Measurements from ENCODE around the gene USP13.

USP13 gene

DNA sequence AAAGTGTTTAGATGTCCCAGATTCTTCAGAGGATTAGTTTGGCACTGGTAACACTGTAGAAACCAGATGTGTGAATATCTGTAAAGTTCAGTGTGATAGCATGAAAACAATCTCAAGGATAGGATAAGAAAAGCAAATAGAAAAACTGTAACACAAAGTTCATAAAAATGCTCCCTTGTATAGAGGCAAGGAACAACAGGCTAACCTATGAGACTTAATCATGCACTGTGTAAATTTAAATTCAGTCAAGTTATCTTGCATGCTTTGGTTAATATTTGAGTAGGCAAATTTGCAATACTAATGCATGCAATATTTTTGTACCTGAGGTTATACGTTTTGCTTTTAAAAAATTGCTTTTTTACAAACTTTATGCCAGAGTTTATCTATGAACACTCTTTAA is 144.4 kb downstream of the USP13 start:
- TF ChIP-seq, protein P1, sequence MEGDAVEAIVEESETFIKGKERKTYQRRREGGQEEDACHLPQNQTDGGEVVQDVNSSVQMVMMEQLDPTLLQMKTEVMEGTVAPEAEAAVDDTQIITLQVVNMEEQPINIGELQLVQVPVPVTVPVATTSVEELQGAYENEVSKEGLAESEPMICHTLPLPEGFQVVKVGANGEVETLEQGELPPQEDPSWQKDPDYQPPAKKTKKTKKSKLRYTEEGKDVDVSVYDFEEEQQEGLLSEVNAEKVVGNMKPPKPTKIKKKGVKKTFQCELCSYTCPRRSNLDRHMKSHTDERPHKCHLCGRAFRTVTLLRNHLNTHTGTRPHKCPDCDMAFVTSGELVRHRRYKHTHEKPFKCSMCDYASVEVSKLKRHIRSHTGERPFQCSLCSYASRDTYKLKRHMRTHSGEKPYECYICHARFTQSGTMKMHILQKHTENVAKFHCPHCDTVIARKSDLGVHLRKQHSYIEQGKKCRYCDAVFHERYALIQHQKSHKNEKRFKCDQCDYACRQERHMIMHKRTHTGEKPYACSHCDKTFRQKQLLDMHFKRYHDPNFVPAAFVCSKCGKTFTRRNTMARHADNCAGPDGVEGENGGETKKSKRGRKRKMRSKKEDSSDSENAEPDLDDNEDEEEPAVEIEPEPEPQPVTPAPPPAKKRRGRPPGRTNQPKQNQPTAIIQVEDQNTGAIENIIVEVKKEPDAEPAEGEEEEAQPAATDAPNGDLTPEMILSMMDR (IDR thresholded peaks at IDR 0.05; ENCODE audit: control insufficient read depth, extremely low read depth, insufficient read depth): no peak
- no peak for DNase-seq (ENCODE audit: low read depth)
- no peak overlapping the region for H3K4me3 ChIP-seq (ENCODE audit: low read depth, low read length)

DNA sequence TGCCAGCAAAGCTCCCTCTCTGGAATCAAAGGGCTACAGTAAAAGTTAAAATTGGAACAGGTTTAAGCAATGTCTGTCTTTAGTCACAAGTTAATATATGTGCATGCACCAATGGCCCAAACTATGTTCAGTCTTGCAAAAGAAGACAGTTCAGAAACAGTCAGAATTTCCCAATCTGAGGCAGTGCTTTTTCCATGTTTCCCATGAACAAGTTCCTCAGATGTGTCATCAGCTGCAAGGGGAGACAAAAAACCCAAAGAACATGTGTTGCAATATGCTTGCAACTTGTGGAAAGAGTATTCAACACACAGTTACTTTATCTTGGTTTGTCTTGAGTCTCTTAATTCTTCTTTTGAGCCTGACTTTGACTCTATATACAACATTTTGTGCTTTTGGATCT is 148.4 kb downstream of the USP13 start:
- H3K4me3 ChIP-seq (ENCODE audit: low read depth, low read length): no peak overlapping the region
- DNase-seq (ENCODE audit: low read depth): no peak
- TF ChIP-seq, protein P1 (IDR thresholded peaks at IDR 0.05; ENCODE audit: control insufficient read depth, extremely low read depth, insufficient read depth): no peak

DNA sequence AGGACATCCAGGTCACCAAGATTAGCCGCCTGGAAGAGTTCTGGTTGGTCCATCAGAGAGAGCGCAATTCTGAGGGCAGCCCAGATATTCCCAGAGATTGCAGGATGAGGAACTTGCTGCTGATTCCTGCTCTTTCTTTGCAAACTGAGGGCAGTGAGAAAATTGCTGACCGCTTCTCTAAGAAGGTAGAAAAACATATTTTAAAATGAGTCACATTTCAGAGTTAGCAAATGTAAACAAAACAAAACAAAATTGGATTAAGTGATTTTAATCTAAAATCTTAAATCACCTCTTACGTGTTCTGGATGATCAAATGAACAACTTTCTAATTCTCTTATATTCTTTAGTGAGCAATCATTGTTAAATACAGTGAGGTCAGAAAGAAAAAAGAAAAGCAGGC is 149.0 kb downstream of the USP13 start:
- DNase-seq (ENCODE audit: low read depth): no peak
- TF ChIP-seq, protein P1 (IDR thresholded peaks at IDR 0.05; ENCODE audit: control insufficient read depth, extremely low read depth, insufficient read depth): no peak
- no peak overlapping the region for H3K4me3 ChIP-seq (ENCODE audit: low read depth, low read length)

DNA sequence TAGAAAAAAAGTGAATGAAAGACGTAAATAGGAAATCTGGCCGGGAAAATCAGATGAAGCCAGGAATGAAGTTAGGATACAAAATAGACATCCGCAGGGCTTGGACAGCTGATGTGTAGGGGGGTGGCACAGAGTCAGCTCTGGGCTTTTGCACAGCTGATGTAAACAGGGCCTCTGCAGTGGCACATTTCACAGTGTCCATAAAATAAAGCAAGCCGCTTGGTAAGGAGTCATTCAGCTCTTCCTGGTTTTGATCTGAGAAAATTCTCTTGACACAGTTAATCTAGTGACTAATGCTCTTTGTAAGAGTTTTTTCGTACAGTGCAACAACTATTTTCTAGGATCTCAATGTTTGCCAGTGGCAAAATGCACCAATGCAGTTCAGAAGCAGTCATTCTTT is 153.3 kb downstream of the USP13 start:
- no peak overlapping the region for H3K4me3 ChIP-seq (ENCODE audit: low read depth, low read length)
- TF ChIP-seq, protein P1 (IDR thresholded peaks at IDR 0.05; ENCODE audit: control insufficient read depth, extremely low read depth, insufficient read depth): no peak
- no peak for DNase-seq (ENCODE audit: low read depth)

DNA sequence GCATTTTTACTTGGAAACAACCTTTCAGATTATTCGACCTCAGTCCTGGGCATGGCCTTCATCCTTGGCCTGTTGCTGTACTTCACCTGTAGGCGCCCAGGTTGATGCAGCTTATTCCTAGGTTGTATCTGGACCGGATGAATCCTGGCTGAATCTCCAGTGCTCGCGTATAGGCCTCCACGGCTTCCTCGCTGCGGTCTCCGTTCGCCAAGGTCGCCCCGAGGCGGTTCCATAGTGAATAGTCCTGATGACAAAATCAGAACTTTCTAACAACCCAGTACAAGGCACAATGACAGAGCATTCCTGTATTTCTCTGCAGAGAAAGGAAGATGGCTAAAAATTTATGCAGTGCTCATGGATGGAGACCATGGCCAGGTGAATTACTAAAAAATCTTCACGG is 154.7 kb downstream of the USP13 start:
- H3K4me3 ChIP-seq (ENCODE audit: low read depth, low read length): no peak overlapping the region
- DNase-seq (ENCODE audit: low read depth): no peak
- TF ChIP-seq, protein P1 (IDR thresholded peaks at IDR 0.05; ENCODE audit: control insufficient read depth, extremely low read depth, insufficient read depth): no peak

DNA sequence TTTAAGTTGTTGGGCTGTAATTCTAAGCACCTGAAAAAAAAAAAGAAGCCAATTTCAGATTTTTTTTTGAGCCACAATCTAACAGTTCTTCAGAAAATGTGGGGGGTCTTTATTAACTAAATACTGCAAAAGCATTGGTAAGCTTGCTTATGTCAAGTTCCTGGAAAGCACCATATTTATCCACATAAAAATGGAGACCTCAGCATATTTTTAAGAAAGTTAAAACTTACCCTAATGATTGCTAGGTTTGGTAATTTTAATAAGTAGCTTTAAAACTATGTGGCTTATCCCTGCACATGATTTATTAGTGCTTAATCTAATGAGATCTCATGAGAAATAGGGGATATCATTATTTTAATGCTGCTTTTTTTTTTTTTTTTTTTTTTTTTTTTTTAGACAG is 156.8 kb downstream of the USP13 start:
- TF ChIP-seq, protein P1 (IDR thresholded peaks at IDR 0.05; ENCODE audit: control insufficient read depth, extremely low read depth, insufficient read depth): no peak
- no peak overlapping the region for H3K4me3 ChIP-seq (ENCODE audit: low read depth, low read length)
- DNase-seq (ENCODE audit: low read depth): no peak

DNA sequence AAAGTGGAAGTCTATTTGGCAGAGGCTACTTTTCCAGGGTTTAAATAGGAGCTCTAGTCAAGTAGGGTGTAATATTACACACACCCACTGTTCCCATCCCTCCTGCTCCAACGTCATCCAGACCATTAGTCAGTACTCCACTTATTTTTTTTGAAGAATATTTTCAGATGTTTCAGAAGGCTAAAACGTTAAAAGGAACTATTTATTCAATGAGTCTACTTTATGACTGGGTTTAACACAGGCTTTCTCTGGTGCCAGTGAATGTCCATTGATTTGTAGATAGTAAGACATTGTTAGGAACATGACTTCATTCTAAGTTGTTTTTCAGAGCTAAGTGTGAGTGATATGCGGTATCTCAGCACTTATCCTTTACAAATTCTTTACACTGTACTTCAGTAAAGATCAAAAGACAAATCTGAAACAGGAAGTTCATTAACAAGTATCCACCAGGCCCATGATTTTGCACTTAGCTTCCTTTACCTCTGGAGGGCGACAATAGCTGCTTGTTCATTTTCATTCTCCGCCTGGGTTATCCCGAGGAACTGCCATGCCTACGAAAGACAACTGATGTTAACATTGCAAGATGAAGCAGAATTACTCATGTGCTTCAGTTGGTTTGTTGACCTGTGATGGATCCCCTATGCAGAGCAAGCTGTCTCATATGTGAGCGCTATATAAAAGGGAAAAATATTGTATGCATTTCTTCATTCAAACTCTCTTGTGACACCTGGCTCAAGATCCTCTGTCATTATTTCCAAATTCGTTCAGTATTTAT is 158.7 kb downstream of the USP13 start:
- no peak overlapping the region for H3K4me3 ChIP-seq (ENCODE audit: low read depth, low read length)
- TF ChIP-seq, protein P1 (IDR thresholded peaks at IDR 0.05; ENCODE audit: control insufficient read depth, extremely low read depth, insufficient read depth): peak; percentile 88
- peak; percentile 40 for DNase-seq (ENCODE audit: low read depth)
